ENCODE measurements around the gene KCNIP4.

The KCNIP4 gene

GRCh38 chr4:20724915-20725314 is 1223.7 kb downstream of the KCNIP4 start:
- Mint-ChIP-seq H3K36me3 (peaks cover 41% of the 10 kb centered on the region), H3K4me1 (ENCODE audit: low read depth) (no peaks in the 10 kb centered on the region), H3K27ac (no peak overlapping the region), H3K27me3 (no peaks in the 10 kb centered on the region), H3K4me3 (no peak overlapping the region), H3K9me3 (ENCODE audit: low read depth) (no peaks in the 10 kb centered on the region)

- H3K27ac Mint-ChIP-seq: no peak overlapping the region
- peaks cover 6% of the 10 kb centered on the region for H3K9me3 Mint-ChIP-seq (ENCODE audit: low read depth)
- H3K36me3 Mint-ChIP-seq: peaks cover 50% of the 10 kb centered on the region
- H3K27me3 Mint-ChIP-seq: no peaks in the 10 kb centered on the region
- no peaks in the 10 kb centered on the region for H3K4me1 Mint-ChIP-seq (ENCODE audit: low read depth)
- no peak overlapping the region for H3K4me3 Mint-ChIP-seq
These were observed 1225.1 kb downstream of the KCNIP4 start for GRCh38 chr4:20723463-20723862.

GRCh38 chr4:20723019-20723418 is 1225.6 kb downstream of the KCNIP4 start:
- peaks cover 55% of the 10 kb centered on the region for H3K36me3 Mint-ChIP-seq
- no peaks in the 10 kb centered on the region for H3K27me3 Mint-ChIP-seq
- no peak overlapping the region for H3K27ac Mint-ChIP-seq
- H3K4me3 Mint-ChIP-seq: no peak overlapping the region
- no peaks in the 10 kb centered on the region for H3K4me1 Mint-ChIP-seq (ENCODE audit: low read depth)
- H3K9me3 Mint-ChIP-seq (ENCODE audit: low read depth): peaks cover 6% of the 10 kb centered on the region

GRCh38 chr4:20711335-20711734 is 1237.2 kb downstream of the KCNIP4 start:
- Mint-ChIP-seq H3K4me3 (no peak overlapping the region), H3K4me1 (ENCODE audit: low read depth) (no peaks in the 10 kb centered on the region), H3K36me3 (peaks cover 29% of the 10 kb centered on the region), H3K27ac (no peak overlapping the region), H3K27me3 (no peaks in the 10 kb centered on the region), H3K9me3 (ENCODE audit: low read depth) (peaks cover 3% of the 10 kb centered on the region)

- H3K36me3 Mint-ChIP-seq: no peaks in the 10 kb centered on the region
- H3K27ac Mint-ChIP-seq: peak within 1 kb of the TSS; percentile 94
- no peaks in the 10 kb centered on the region for H3K27me3 Mint-ChIP-seq
- H3K9me3 Mint-ChIP-seq (ENCODE audit: low read depth): no peaks in the 10 kb centered on the region
- peak within 1 kb of the TSS; percentile 96 for H3K4me3 Mint-ChIP-seq
- peaks cover 35% of the 10 kb centered on the region for H3K4me1 Mint-ChIP-seq (ENCODE audit: low read depth)
These were observed 1248.4 kb downstream of the KCNIP4 start, which contains the start of gene PACRGL for GRCh38 chr4:20700007-20700761. Gene PACRGL, plus strand, starts transcription at chr4:20700458. Its CDS starts 4,024 bp downstream, at chr4:20704482.

DNA sequence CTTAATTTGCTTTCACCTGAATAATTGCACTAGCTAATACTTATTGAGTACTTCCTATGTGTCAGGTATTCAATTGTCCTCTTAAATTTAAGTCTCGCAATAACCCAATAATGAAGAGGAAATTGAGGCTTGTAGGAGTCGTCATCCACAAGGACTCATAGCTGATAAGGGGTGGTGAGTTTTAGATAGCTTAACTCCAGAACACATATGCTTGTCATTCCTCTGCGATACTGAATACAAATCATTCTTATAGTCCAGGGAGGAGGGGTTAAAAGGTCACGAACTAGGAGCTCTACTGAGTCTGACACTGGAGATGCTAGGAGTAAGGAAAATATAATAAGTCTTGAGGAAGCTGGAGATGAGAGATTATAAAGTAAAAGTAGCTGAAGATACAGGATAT is 1249.8 kb downstream of the KCNIP4 start:
- Mint-ChIP-seq H3K27ac (peak overlapping the region; percentile 74), H3K4me3 (peak overlapping the region; percentile 68), H3K27me3 (no peaks in the 10 kb centered on the region), H3K9me3 (ENCODE audit: low read depth) (no peaks in the 10 kb centered on the region), H3K4me1 (ENCODE audit: low read depth) (peaks cover 33% of the 10 kb centered on the region), H3K36me3 (no peaks in the 10 kb centered on the region)

DNA sequence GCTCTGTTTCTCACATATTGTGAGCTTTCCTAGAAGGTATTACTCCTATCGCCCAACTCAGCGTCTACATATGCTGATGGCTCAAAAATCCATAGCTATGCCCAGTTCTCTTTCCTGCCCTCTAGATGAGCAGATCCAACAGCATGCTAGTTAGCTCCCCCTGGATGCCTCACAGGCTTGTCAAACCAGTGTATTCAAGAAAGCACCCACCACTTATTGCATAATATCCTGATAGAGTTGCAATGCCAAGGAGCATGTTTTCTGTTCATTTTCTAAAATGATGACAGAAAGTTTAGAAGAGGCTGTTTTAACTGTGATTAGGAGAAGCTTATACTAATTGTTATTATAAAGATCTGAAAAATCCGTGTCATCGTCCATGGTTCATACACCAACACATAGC is 1250.2 kb downstream of the KCNIP4 start:
- no peaks in the 10 kb centered on the region for H3K36me3 Mint-ChIP-seq
- H3K4me3 Mint-ChIP-seq: no peak overlapping the region
- no peaks in the 10 kb centered on the region for H3K27me3 Mint-ChIP-seq
- no peak overlapping the region for H3K27ac Mint-ChIP-seq
- H3K4me1 Mint-ChIP-seq (ENCODE audit: low read depth): peaks cover 30% of the 10 kb centered on the region
- no peaks in the 10 kb centered on the region for H3K9me3 Mint-ChIP-seq (ENCODE audit: low read depth)

DNA sequence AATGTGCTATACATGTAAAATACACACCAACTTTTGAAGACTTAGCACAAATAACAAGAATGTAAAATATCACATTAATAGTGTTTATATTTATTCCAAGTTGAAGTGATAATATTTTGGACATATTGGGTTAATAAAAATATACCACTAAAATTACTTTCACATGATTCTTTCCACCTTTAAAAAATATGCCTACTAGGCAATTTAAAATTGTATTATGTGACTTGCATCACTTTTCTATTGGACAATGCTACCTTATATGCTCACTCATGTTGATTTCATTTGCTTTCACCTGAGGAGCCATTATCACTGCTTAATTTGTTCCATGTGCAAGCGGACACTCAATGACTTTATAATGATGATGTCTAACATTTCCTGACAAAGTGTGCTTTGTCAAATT is 1251.8 kb downstream of the KCNIP4 start:
- H3K27me3 Mint-ChIP-seq: no peaks in the 10 kb centered on the region
- H3K27ac Mint-ChIP-seq: no peak overlapping the region
- peaks cover 22% of the 10 kb centered on the region for H3K4me1 Mint-ChIP-seq (ENCODE audit: low read depth)
- no peaks in the 10 kb centered on the region for H3K9me3 Mint-ChIP-seq (ENCODE audit: low read depth)
- no peak overlapping the region for H3K4me3 Mint-ChIP-seq
- no peaks in the 10 kb centered on the region for H3K36me3 Mint-ChIP-seq

- Mint-ChIP-seq H3K27me3 (peaks cover 2% of the 10 kb centered on the region), H3K36me3 (no peaks in the 10 kb centered on the region), H3K4me1 (ENCODE audit: low read depth) (no peaks in the 10 kb centered on the region), H3K9me3 (ENCODE audit: low read depth) (no peaks in the 10 kb centered on the region), H3K27ac (no peak overlapping the region), H3K4me3 (no peak overlapping the region)
These were observed 1260.7 kb downstream of the KCNIP4 start for GRCh38 chr4:20687864-20688263.

DNA sequence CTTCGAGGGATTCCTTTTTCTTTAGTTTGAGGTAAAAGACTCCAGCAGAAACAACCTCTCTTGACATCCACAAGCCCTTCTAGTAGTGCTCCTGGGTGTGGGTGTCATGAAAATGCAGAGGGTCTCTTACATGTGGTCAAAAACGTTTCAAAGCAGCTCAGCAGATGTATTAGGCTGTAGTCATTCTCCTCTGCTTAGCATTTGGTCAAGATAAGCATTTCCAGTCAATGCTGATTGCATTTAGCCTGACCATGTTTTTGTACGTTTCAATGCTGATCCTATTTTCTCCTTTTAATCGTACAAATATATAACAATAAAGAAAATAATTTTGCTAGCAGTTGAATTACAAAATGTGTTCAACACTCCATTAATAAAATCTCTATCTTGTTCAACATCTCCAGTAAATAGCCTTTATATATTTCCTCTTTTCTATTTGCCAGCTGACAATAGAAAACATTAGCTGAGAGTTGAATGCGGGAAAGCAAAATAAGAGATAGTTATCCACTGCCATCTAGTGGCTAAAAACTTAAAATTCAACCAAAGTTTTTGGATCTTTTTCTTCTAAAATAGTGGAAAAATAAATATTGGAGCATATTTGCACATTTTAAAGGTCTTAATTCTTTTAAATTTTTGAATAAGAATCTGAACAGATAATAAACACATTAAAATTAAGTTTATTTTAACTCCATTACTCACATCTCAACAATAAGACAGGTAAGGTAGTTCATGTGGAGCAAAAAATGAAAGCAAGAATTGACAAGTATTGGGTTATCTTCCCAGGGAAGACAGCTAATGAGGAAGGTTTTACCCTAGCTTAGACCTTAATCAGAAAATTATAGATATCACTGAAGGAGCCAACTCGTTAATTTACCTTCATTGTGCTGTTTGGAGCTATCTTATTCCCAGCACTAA is 1263.5 kb downstream of the KCNIP4 start:
- peaks cover 10% of the 10 kb centered on the region for H3K27me3 Mint-ChIP-seq
- no peaks in the 10 kb centered on the region for H3K9me3 Mint-ChIP-seq (ENCODE audit: low read depth)
- H3K4me3 Mint-ChIP-seq: no peak overlapping the region
- H3K27ac Mint-ChIP-seq: no peak overlapping the region
- no peaks in the 10 kb centered on the region for H3K4me1 Mint-ChIP-seq (ENCODE audit: low read depth)
- no peaks in the 10 kb centered on the region for H3K36me3 Mint-ChIP-seq

DNA sequence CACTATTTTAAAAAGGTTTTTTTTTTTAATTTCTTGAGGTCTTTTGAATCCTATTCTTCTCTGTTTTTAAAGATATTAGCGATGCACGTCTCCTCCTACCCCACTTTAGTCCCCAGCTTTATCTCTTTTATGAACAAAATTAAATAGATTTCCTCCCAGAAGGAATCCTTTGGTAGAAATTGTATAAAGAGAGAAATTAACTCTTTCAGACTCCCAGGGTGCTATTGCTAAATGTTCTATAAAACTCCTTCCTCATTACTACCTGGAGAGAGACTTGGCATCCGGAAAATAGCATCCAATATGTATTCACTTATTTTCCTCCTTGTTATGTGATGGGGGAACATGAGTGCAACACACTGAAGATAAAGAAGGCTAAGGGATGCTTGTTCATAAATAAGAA is 1264.8 kb downstream of the KCNIP4 start:
- Mint-ChIP-seq H3K4me3 (no peak overlapping the region), H3K9me3 (ENCODE audit: low read depth) (no peaks in the 10 kb centered on the region), H3K36me3 (no peaks in the 10 kb centered on the region), H3K27me3 (peaks cover 14% of the 10 kb centered on the region), H3K27ac (no peak overlapping the region), H3K4me1 (ENCODE audit: low read depth) (no peaks in the 10 kb centered on the region)

DNA sequence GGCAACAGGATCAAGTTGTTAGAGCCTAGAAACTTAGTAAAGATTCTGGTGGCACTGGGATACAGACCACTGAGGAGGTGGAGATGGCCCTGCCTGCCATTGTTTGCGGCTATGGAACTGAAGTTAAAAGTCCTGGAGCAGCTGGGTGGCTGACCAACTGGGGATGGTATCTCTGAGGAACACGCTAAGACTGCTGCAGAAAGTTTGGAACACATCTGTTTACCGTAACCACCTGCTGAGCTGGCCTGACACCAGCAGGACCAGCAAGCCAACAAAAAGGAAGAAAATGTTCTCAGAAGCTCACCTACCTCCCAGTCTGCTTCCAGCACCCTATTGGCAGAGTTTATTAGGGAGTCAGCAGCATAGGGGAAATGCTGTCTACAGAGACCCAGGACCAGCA is 1265.7 kb downstream of the KCNIP4 start:
- Mint-ChIP-seq H3K27ac (no peak overlapping the region), H3K4me3 (no peak overlapping the region), H3K36me3 (no peaks in the 10 kb centered on the region), H3K9me3 (ENCODE audit: low read depth) (no peaks in the 10 kb centered on the region), H3K27me3 (peaks cover 16% of the 10 kb centered on the region), H3K4me1 (ENCODE audit: low read depth) (no peaks in the 10 kb centered on the region)

DNA sequence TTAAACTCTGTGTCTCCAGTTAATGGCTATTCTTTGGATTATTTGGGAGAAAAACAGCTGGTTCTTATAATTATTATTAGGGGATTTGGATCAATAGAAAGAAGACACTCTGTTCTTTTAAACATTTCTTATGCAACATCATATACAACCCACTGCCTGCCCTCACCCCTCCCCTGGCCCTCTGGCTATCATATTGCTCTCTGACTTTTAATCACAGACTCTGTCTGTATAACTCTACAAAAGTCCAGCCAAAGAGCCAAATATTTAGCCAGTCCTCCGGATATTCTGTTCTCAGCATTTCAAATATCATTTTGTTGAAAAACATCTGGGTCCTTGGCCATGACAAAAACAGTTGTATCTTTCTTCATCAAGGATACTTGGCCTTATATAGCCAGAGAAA is 1267.3 kb downstream of the KCNIP4 start:
- Mint-ChIP-seq H3K4me1 (ENCODE audit: low read depth) (no peaks in the 10 kb centered on the region), H3K9me3 (ENCODE audit: low read depth) (no peaks in the 10 kb centered on the region), H3K27ac (no peak overlapping the region), H3K27me3 (peaks cover 18% of the 10 kb centered on the region), H3K4me3 (no peak overlapping the region), H3K36me3 (no peaks in the 10 kb centered on the region)

DNA sequence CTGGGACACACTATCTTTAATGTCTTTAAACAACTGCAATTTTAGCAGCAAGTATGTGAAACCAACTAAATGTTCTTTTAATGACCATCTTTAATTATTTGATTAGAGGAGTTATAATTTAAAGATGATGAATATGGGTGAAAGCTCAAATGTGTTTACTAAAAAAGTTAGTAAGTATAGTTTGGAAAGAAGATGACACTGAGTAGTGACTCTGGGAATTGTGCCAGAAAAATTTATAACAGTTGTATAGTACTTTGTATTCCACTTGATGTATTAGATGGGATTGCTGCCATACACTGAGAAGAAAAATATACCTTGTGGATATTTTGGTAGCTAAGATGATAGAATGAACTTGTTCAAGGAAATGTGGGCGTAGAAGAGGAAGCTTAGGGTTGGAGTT is 1267.8 kb downstream of the KCNIP4 start:
- no peak overlapping the region for H3K4me3 Mint-ChIP-seq
- no peak overlapping the region for H3K27ac Mint-ChIP-seq
- H3K36me3 Mint-ChIP-seq: no peaks in the 10 kb centered on the region
- H3K9me3 Mint-ChIP-seq (ENCODE audit: low read depth): no peaks in the 10 kb centered on the region
- H3K27me3 Mint-ChIP-seq: peaks cover 18% of the 10 kb centered on the region
- no peaks in the 10 kb centered on the region for H3K4me1 Mint-ChIP-seq (ENCODE audit: low read depth)

- no peaks in the 10 kb centered on the region for H3K9me3 Mint-ChIP-seq (ENCODE audit: low read depth)
- no peaks in the 10 kb centered on the region for H3K4me1 Mint-ChIP-seq (ENCODE audit: low read depth)
- no peaks in the 10 kb centered on the region for H3K36me3 Mint-ChIP-seq
- no peak overlapping the region for H3K27ac Mint-ChIP-seq
- H3K27me3 Mint-ChIP-seq: peaks cover 18% of the 10 kb centered on the region
- no peak overlapping the region for H3K4me3 Mint-ChIP-seq
These were observed 1268.6 kb downstream of the KCNIP4 start for GRCh38 chr4:20679951-20680350.

Data from activated naive CD8-positive, alpha-beta T cell (primary cell).